HepG2 (cell line): ENCODE measurements around the gene THOC1. TPM values are rescaled to one million over a fixed set of nuclear protein-coding genes. Genes with fewer than 3 reads are reported as not detected.

Source experiments
- EED ChIP-seq: sonication (generic); formaldehyde crosslinking; IDR thresholded peaks from 2 replicates; pipeline ENCODE4 v1.5.0; 2020; ENCODE audit warnings: mild to moderate bottlenecking, missing genetic modification reagents
- HIVEP1 ChIP-seq: sonication (generic); formaldehyde crosslinking; IDR thresholded peaks from 2 replicates; pipeline ENCODE4 v1.4.0; 2020; ENCODE audit warnings: mild to moderate bottlenecking, missing genetic modification reagents
- HNRNPUL1 ChIP-seq: fragments of 200-400 bp; formaldehyde crosslinking; IDR thresholded peaks from 2 replicates; pipeline ENCODE4 v1.6.1; 2017; ENCODE audit warnings: low read depth, mild to moderate bottlenecking, low read length, moderate library complexity
- JUNB ChIP-seq: sonication (generic); formaldehyde crosslinking; IDR thresholded peaks from 2 replicates; pipeline ENCODE4 v1.8.0; 2022; ENCODE audit warnings: missing genetic modification reagents, mild to moderate bottlenecking, borderline replicate concordance
- KAT2B ChIP-seq: fragments of 150-350 bp; IDR thresholded peaks from 2 replicates; pipeline ENCODE4 v1.6.1; 2014; ENCODE audit warnings: low read depth, low read length, borderline replicate concordance
- NAIF1 ChIP-seq: sonication (generic); formaldehyde crosslinking; IDR thresholded peaks from 2 replicates; pipeline ENCODE4 v1.5.0; 2020; ENCODE audit warnings: mild to moderate bottlenecking, missing genetic modification reagents, borderline replicate concordance
- NR2F6 ChIP-seq, 2 experiments: IDR thresholded peaks; 2 replicates each; pipeline ENCODE4 v1.6.1; 2016; ENCODE audit warnings: antibody characterized with exemption in 1 of 2, mild to moderate bottlenecking in 1 of 2
- RXRB ChIP-seq: IDR thresholded peaks from 2 replicates; pipeline ENCODE4 v1.6.1; 2016; ENCODE audit warnings: borderline replicate concordance, missing genetic modification reagents, missing compliant biosample characterization
- SMC3 ChIP-seq: IDR thresholded peaks from 2 replicates; pipeline ENCODE4 v1.6.1; 2011; ENCODE audit warnings: low read length, improper control_type of control experiment
- TAF1 ChIP-seq: sonication (generic); formaldehyde crosslinking; IDR thresholded peaks from 2 replicates; pipeline ENCODE4 v1.4.0; 2020; ENCODE audit warnings: missing genetic modification reagents
- ZNF407 ChIP-seq: sonication (generic); formaldehyde crosslinking; IDR thresholded peaks from one replicate; pipeline ENCODE4 v1.5.1; 2020; ENCODE audit warnings: mild to moderate bottlenecking, missing genetic modification reagents; ENCODE audit errors: not compliant biosample characterization
- polyA plus RNA-seq, 8 experiments: library from polyadenylated mRNA; depleted of rRNA in 3 of 8; stranded (reverse) in 7 of 8; unstranded in 1 of 8; fragments of >200 nt; fragmentation: Illumina TruSeq in 4 of 8; extraction: Trizol in 4 of 8; gene quantifications; 2 replicates each; pipeline versions ENCODE4 v1.2.1 to v1.2.3, GENCODE V29; 2011 to 2016; ENCODE audit warnings: low read depth in 4 of 8, missing spikeins in 1 of 8, mixed read lengths in 1 of 8; ENCODE audit not compliant: insufficient read depth in 1 of 8
- total RNA-seq, 5 experiments: library from RNA; depleted of rRNA; stranded (reverse); fragments of >200 nt; fragmentation: Illumina TruSeq; extraction: Trizol; gene quantifications; 2 replicates each; pipeline ENCODE4 v1.2.3, GENCODE V29; 2016; ENCODE audit warnings: low read depth in 1 of 5
- TF ChIP-seq, protein P1 (sequence below): sonication (generic); formaldehyde crosslinking; IDR thresholded peaks from 2 replicates; pipeline ENCODE4 v1.5.0; 2020; ENCODE audit warnings: mild to moderate bottlenecking, missing genetic modification reagents

THOC1 gene
- total and polyA plus RNA-seq, 2 of the 13 experiments (the other 11 are each of a cell fraction or from before 2014, with no cell fraction given) = 40.6 to 56.7 TPM

GRCh38 chr18:267688-268552 is at the start of gene THOC1 (continued):
- TF ChIP-seq ZNF407 (CRISPR knock-in tag) (peak; percentile 36), TAF1 (CRISPR knock-in tag) (peak; percentile 94), RXRB (CRISPR knock-in tag) (peak; percentile 77), EED (CRISPR knock-in tag) (peak; percentile 95), JUNB (no peak), SMC3 (no peak), NR2F6 (IDR thresholded peaks at IDR 0.05) (peak; percentile 41; the same call in 1 of the 2 replicates), NR2F6 (CRISPR knock-in tag; IDR thresholded peaks at IDR 0.05) (0 out of 2 replicates have a peak, but pooled peaks have one; percentile 20), NAIF1 (CRISPR knock-in tag) (peak; percentile 67; the same call in 1 of the 2 replicates), HIVEP1 (peak; percentile 88), HNRNPUL1 (no peak), KAT2B (no peak)
- TF ChIP-seq, protein P1, sequence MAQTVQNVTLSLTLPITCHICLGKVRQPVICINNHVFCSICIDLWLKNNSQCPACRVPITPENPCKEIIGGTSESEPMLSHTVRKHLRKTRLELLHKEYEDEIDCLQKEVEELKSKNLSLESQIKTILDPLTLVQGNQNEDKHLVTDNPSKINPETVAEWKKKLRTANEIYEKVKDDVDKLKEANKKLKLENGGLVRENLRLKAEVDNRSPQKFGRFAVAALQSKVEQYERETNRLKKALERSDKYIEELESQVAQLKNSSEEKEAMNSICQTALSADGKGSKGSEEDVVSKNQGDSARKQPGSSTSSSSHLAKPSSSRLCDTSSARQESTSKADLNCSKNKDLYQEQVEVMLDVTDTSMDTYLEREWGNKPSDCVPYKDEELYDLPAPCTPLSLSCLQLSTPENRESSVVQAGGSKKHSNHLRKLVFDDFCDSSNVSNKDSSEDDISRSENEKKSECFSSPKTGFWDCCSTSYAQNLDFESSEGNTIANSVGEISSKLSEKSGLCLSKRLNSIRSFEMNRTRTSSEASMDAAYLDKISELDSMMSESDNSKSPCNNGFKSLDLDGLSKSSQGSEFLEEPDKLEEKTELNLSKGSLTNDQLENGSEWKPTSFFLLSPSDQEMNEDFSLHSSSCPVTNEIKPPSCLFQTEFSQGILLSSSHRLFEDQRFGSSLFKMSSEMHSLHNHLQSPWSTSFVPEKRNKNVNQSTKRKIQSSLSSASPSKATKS (CRISPR knock-in tag) = peak; percentile 94; the same call in 1 of the 2 replicates
